ENCODE data around the gene BST2.

The BST2 gene

GRCh38 chr19:17415121-17415520 lies 9.7 kb upstream of the BST2 start:
- no peak for TF ChIP-seq CTCF (IDR thresholded peaks at IDR 0.05; ENCODE audit: insufficient read depth, low read length, poor library complexity, severe bottlenecking)
- Histone ChIP-seq H3K27me3 (replicated peaks; ENCODE audit: control insufficient read depth, insufficient read depth, low read length) (no peaks in the 10 kb centered on the region), H3K36me3 (ENCODE audit: control insufficient read depth, insufficient read depth, low read length) (peaks cover 13% of the 10 kb centered on the region), H3K4me3 (replicated peaks; ENCODE audit: low read depth, low read length) (no peak overlapping the region)
- no peak for DNase-seq (ENCODE audit: extremely low read depth, insufficient read length)

GRCh38 chr19:17414097-17414496 lies 8.7 kb upstream of the BST2 start:
- Histone ChIP-seq H3K4me3 (replicated peaks; ENCODE audit: low read depth, low read length) (no peak overlapping the region), H3K36me3 (ENCODE audit: control insufficient read depth, insufficient read depth, low read length) (peaks cover 13% of the 10 kb centered on the region), H3K27me3 (replicated peaks; ENCODE audit: control insufficient read depth, insufficient read depth, low read length) (no peaks in the 10 kb centered on the region)
- DNase-seq (ENCODE audit: extremely low read depth, insufficient read length) = no peak
- no peak for TF ChIP-seq CTCF (IDR thresholded peaks at IDR 0.05; ENCODE audit: insufficient read depth, low read length, poor library complexity, severe bottlenecking)

GRCh38 chr19:17411801-17412200 lies 6.4 kb upstream of the BST2 start:
- H3K27me3 ChIP-seq (replicated peaks; ENCODE audit: control insufficient read depth, insufficient read depth, low read length) = no peaks in the 10 kb centered on the region
- no peak for DNase-seq (ENCODE audit: extremely low read depth, insufficient read length)
- H3K4me3 ChIP-seq (replicated peaks; ENCODE audit: low read depth, low read length) = no peak overlapping the region
- no peak for TF ChIP-seq CTCF (IDR thresholded peaks at IDR 0.05; ENCODE audit: insufficient read depth, low read length, poor library complexity, severe bottlenecking)
- peaks cover 13% of the 10 kb centered on the region for H3K36me3 ChIP-seq (ENCODE audit: control insufficient read depth, insufficient read depth, low read length)

- no peak overlapping the region for H3K4me3 ChIP-seq (replicated peaks; ENCODE audit: low read depth, low read length)
- H3K27me3 ChIP-seq (replicated peaks; ENCODE audit: control insufficient read depth, insufficient read depth, low read length) = no peaks in the 10 kb centered on the region
- peaks cover 13% of the 10 kb centered on the region for H3K36me3 ChIP-seq (ENCODE audit: control insufficient read depth, insufficient read depth, low read length)
- DNase-seq (ENCODE audit: extremely low read depth, insufficient read length) = no peak
- no peak for TF ChIP-seq CTCF (IDR thresholded peaks at IDR 0.05; ENCODE audit: insufficient read depth, low read length, poor library complexity, severe bottlenecking)
Observed at GRCh38 chr19:17409990-17410389, 4.6 kb upstream of the BST2 start.

GRCh38 chr19:17406887-17407196 lies 1.4 kb upstream of the BST2 start:
- H3K4me3 ChIP-seq (replicated peaks; ENCODE audit: low read depth, low read length) = peak overlapping the region; percentile 98
- peaks cover 15% of the 10 kb centered on the region for H3K36me3 ChIP-seq (ENCODE audit: control insufficient read depth, insufficient read depth, low read length)
- no peak for TF ChIP-seq CTCF (IDR thresholded peaks at IDR 0.05; ENCODE audit: insufficient read depth, low read length, poor library complexity, severe bottlenecking)
- no peaks in the 10 kb centered on the region for H3K27me3 ChIP-seq (replicated peaks; ENCODE audit: control insufficient read depth, insufficient read depth, low read length)
- no peak for DNase-seq (ENCODE audit: extremely low read depth, insufficient read length)

All from GM06990 (cell line).